HepG2 (cell line): ENCODE measurements around the gene GP1BA. TPM values are rescaled to one million over a fixed set of nuclear protein-coding genes. Genes with fewer than 3 reads are reported as not detected.

Experiments
- AKNA ChIP-seq: sonication (generic); formaldehyde crosslinking; IDR thresholded peaks from 2 replicates; pipeline ENCODE4 v1.4.0; 2020; ENCODE audit warnings: missing genetic modification reagents, borderline replicate concordance
- IKZF1 ChIP-seq: fragments of 450-650 bp; IDR thresholded peaks from 2 replicates; pipeline ENCODE4 v1.7.1; 2016
- MTA1 ChIP-seq: sonication (generic); formaldehyde crosslinking; IDR thresholded peaks from 2 replicates; pipeline ENCODE4 v1.4.0; 2020; ENCODE audit warnings: missing genetic modification reagents, mild to moderate bottlenecking, borderline replicate concordance
- NFE2L1 ChIP-seq: sonication (generic); formaldehyde crosslinking; IDR thresholded peaks from 2 replicates; pipeline ENCODE4 v1.4.0; 2020; ENCODE audit warnings: missing genetic modification reagents, mild to moderate bottlenecking, borderline replicate concordance
- NFIC ChIP-seq: IDR thresholded peaks from 2 replicates; pipeline ENCODE4 v1.6.1; 2012; ENCODE audit warnings: mild to moderate bottlenecking, low read length, inconsistent platforms
- NFYC ChIP-seq: IDR thresholded peaks from 2 replicates; pipeline ENCODE4 v1.6.1; 2016; ENCODE audit warnings: missing genetic modification reagents, missing compliant biosample characterization
- PCBP1 ChIP-seq: fragments of 200-400 bp; formaldehyde crosslinking; IDR thresholded peaks from 2 replicates; pipeline ENCODE4 v1.6.1; 2017; ENCODE audit warnings: mild to moderate bottlenecking, low read depth, low read length, borderline replicate concordance
- POGZ ChIP-seq: sonication (generic); formaldehyde crosslinking; IDR thresholded peaks from 2 replicates; pipeline ENCODE4 v1.4.0; 2020; ENCODE audit warnings: mild to moderate bottlenecking, missing genetic modification reagents
- POLR2G ChIP-seq: fragments of 200-400 bp; formaldehyde crosslinking; IDR thresholded peaks from 2 replicates; pipeline ENCODE4 v1.6.1; 2018; ENCODE audit warnings: mild to moderate bottlenecking, low read depth, low read length, moderate library complexity
- SP140L ChIP-seq: sonication (generic); formaldehyde crosslinking; IDR thresholded peaks from 2 replicates; pipeline ENCODE4 v1.4.0; 2020; ENCODE audit warnings: missing genetic modification reagents, borderline replicate concordance
- ZNF17 ChIP-seq: sonication (generic); formaldehyde crosslinking; IDR thresholded peaks from 2 replicates; pipeline ENCODE4 v1.5.0; 2020; ENCODE audit warnings: mild to moderate bottlenecking, missing genetic modification reagents
- ZNF18 ChIP-seq: sonication (generic); formaldehyde crosslinking; IDR thresholded peaks from 2 replicates; pipeline ENCODE4 v1.8.0; 2022; ENCODE audit warnings: mild to moderate bottlenecking, missing genetic modification reagents; ENCODE audit not compliant: insufficient replicate concordance
- ZNF251 ChIP-seq: sonication (generic); formaldehyde crosslinking; IDR thresholded peaks from 2 replicates; pipeline ENCODE4 v1.9.0; 2021; ENCODE audit warnings: mild to moderate bottlenecking, missing genetic modification reagents
- ZNF816 ChIP-seq: sonication (generic); formaldehyde crosslinking; IDR thresholded peaks from 2 replicates; pipeline ENCODE4 v1.8.0; 2022; ENCODE audit warnings: missing genetic modification reagents, mild to moderate bottlenecking, borderline replicate concordance
- polyA plus RNA-seq, 8 experiments: library from polyadenylated mRNA; depleted of rRNA in 3 of 8; stranded (reverse) in 7 of 8; unstranded in 1 of 8; fragments of >200 nt; fragmentation: Illumina TruSeq in 4 of 8; extraction: Trizol in 4 of 8; gene quantifications; 2 replicates each; pipeline versions ENCODE4 v1.2.1 to v1.2.3, GENCODE V29; 2011 to 2016; ENCODE audit warnings: low read depth in 4 of 8, missing spikeins in 1 of 8, mixed read lengths in 1 of 8; ENCODE audit not compliant: insufficient read depth in 1 of 8
- total RNA-seq, 5 experiments: library from RNA; depleted of rRNA; stranded (reverse); fragments of >200 nt; fragmentation: Illumina TruSeq; extraction: Trizol; gene quantifications; 2 replicates each; pipeline ENCODE4 v1.2.3, GENCODE V29; 2016; ENCODE audit warnings: low read depth in 1 of 5
- TF ChIP-seq, protein P1 (sequence below): sonication (generic); formaldehyde crosslinking; IDR thresholded peaks from 2 replicates; pipeline ENCODE4 v1.4.0; 2020; ENCODE audit warnings: missing genetic modification reagents, borderline replicate concordance
- TF ChIP-seq, protein P2 (sequence below): sonication (generic); formaldehyde crosslinking; IDR thresholded peaks from 2 replicates; pipeline ENCODE4 v1.9.0; 2021; ENCODE audit warnings: missing genetic modification reagents, mild to moderate bottlenecking, borderline replicate concordance

The GP1BA gene
- total and polyA plus RNA-seq, 2 of the 13 experiments (the other 11 are each of a cell fraction or from before 2014, with no cell fraction given): not detected

- TF ChIP-seq POLR2G (peak; percentile 34), NFYC (CRISPR knock-in tag) (no peak), ZNF816 (0 out of 2 replicates have a peak, but pooled peaks have one; percentile 14), ZNF251 (CRISPR knock-in tag) (no peak), POGZ (CRISPR knock-in tag) (0 out of 2 replicates have a peak, but pooled peaks have one; percentile 28), MTA1 (peak; percentile 69; the same call in 1 of the 2 replicates), ZNF18 (peak; percentile 52), ZNF17 (CRISPR knock-in tag) (no peak), NFE2L1 (CRISPR knock-in tag) (no peak), IKZF1 (no peak), NFIC (no peak), SP140L (CRISPR knock-in tag) (no peak), PCBP1 (peak; percentile 81; the same call in 1 of the 2 replicates), AKNA (CRISPR knock-in tag) (no peak)
- TF ChIP-seq, protein P1, sequence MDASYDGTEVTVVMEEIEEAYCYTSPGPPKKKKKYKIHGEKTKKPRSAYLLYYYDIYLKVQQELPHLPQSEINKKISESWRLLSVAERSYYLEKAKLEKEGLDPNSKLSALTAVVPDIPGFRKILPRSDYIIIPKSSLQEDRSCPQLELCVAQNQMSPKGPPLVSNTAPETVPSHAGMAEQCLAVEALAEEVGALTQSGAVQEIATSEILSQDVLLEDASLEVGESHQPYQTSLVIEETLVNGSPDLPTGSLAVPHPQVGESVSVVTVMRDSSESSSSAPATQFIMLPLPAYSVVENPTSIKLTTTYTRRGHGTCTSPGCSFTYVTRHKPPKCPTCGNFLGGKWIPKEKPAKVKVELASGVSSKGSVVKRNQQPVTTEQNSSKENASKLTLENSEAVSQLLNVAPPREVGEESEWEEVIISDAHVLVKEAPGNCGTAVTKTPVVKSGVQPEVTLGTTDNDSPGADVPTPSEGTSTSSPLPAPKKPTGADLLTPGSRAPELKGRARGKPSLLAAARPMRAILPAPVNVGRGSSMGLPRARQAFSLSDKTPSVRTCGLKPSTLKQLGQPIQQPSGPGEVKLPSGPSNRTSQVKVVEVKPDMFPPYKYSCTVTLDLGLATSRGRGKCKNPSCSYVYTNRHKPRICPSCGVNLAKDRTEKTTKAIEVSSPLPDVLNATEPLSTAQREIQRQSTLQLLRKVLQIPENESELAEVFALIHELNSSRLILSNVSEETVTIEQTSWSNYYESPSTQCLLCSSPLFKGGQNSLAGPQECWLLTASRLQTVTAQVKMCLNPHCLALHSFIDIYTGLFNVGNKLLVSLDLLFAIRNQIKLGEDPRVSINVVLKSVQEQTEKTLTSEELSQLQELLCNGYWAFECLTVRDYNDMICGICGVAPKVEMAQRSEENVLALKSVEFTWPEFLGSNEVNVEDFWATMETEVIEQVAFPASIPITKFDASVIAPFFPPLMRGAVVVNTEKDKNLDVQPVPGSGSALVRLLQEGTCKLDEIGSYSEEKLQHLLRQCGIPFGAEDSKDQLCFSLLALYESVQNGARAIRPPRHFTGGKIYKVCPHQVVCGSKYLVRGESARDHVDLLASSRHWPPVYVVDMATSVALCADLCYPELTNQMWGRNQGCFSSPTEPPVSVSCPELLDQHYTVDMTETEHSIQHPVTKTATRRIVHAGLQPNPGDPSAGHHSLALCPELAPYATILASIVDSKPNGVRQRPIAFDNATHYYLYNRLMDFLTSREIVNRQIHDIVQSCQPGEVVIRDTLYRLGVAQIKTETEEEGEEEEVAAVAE (CRISPR knock-in tag): no peak
- TF ChIP-seq, protein P2, sequence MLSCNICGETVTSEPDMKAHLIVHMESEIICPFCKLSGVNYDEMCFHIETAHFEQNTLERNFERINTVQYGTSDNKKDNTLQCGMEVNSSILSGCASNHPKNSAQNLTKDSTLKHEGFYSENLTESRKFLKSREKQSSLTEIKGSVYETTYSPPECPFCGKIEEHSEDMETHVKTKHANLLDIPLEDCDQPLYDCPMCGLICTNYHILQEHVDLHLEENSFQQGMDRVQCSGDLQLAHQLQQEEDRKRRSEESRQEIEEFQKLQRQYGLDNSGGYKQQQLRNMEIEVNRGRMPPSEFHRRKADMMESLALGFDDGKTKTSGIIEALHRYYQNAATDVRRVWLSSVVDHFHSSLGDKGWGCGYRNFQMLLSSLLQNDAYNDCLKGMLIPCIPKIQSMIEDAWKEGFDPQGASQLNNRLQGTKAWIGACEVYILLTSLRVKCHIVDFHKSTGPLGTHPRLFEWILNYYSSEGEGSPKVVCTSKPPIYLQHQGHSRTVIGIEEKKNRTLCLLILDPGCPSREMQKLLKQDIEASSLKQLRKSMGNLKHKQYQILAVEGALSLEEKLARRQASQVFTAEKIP (CRISPR knock-in tag): no peak
These were observed 18.1 kb downstream of the GP1BA start (continued) for GRCh38 chr17:4950075-4950745.
